GM21381 (cell line): ENCODE data around the gene DGKB.

Experiments used
- ATAC-seq: cut with Tn5 transposase; IDR thresholded peaks from one replicate; pipeline ENCODE4 v1.9.1; 2021; ENCODE audit warnings: mild to moderate bottlenecking, moderate library complexity; ENCODE audit not compliant: unreplicated experiment

The DGKB gene

DNA sequence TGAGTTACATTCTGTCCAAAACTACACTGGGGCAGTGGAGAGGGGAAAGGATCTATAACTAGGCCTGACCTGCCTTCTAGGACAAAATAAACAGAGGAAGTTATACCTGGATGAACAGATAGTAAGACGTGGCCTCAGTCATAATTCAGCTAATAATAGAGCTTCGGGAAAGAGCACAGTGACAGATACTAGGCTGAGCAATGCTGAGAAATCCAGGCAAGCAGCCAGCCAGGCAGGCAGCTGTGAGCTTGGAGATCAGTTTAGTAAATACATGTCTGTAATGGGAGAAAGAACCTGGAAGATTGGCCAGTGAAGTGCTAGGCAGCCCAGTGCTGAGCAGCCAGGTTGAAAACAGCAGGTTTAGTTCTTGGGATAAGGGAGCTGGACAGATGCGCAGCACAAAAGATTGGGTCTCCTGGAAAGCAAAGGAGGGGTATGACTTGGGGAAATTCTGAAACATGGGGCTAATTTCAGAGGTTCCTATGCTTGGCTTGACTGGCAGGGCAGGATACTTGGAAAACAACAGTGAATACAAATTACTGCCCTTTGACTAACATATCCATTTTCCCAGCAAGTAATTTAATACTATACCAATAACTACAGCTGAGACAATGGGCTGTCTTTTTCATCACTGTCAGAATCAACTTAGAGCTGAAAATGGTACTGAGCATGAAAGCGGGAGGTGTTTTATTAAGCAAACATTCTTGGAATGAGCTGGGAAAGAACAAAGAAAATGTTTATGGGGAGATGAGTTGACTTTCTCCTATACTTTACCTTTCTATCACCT lies 140.8 kb downstream of the DGKB start:
- ATAC-seq = no peak

DNA sequence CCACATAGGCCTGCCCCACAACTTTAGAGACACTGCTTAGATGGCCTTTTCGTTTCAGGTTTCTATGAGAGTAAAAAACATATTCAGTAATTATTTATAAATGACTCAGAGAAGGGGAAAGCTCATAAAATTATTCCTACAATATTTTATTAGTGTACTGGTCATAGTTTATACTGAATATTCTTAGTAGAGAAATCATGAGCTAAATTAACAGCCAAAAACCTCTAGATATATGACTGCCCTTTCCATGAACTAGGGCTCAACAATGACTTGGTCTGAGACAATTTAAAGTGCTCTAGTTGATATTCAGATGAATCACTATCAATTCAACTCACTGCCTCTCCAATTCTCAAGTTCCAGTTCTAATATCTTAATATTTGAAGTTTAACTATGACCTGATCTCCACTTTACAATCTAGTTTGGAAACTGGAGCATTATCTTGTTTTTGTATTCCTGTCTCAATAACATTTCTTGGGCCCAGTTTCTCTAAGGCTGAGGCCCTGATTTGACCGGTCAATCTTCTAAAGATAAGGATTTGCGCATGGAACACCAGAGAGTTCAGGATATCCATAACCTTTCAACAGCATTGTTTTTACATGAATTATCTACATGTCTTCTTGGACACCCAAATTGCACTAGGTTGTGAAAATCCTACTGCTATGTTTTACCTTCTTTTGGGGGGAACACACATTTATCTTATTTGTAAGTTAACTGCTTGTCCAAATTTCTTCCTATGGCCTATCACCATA lies 141.6 kb downstream of the DGKB start:
- no peak for ATAC-seq

DNA sequence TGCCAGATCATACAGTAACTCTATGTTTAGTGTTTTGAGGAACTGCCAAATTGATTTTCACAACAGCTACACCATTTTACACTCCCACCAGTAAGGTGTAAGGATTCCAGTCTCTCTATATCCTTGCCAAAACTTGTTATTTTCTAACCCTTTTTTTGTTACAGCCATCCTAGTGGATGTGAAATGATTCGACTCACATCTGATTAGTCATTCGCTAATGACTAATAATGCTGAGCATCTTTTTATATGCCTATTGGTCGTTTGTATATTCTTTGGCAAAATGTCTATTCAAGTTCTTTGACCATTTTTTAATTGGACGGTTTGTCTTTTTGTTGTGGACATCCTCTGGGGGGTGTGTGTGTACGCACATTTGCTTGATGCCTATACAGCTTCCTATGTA lies 142.8 kb downstream of the DGKB start:
- ATAC-seq = no peak

DNA sequence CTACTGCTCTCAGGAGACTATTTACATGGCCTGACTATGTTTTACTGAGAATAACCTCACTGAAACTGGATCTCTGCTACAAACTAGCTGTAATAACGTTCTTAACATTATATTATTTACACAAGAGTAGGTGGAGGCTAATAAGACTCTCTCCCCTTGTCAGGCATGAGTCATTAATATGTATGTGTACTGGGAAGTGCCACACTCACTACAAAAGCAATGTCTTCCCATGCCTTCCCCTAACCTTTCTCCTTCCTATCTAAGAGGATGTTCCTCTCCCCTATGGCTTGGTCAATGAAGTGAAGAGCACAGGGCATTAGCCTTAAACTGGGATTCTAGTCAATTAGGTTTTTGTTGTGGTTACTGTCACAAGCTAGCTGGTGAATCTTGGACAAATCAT lies 147.9 kb downstream of the DGKB start:
- ATAC-seq = no peak

DNA sequence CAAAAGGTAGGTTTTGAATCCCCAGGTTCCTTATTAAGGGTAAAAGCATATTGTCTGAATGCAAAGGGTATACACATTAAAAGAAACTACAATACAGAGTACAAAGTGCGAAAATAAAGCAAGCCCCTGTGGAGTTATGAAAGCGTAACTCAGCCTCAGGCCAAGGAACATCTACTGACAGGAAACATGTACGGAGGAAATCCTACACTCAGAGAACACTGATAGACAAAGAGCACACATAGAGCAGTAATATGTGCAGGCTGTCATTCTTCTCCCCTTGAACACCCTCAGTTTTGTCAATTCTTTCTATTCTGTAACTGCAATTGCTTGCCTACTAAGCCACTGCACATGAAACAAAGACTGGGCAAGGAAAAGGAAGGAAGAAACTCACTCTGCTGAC lies 150.2 kb downstream of the DGKB start:
- no peak for ATAC-seq

DNA sequence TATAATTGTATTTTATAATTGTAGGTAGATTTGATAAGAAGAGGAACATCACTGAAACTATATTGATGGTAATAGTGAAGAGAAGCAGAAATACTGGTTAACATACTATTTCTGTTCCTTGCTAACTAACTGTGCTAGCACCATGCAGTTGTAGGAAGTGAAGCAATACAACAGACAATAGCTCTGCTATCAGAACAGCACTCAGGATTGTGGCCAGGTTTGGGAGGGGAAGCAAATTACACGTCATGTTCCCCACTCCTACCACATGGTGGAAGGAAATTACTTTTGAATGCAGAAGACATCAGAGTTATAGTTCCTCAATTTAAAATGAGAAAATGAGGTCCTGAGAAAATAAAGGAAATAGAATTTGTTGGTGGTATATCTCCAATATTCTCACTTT lies 151.1 kb downstream of the DGKB start:
- no peak for ATAC-seq

DNA sequence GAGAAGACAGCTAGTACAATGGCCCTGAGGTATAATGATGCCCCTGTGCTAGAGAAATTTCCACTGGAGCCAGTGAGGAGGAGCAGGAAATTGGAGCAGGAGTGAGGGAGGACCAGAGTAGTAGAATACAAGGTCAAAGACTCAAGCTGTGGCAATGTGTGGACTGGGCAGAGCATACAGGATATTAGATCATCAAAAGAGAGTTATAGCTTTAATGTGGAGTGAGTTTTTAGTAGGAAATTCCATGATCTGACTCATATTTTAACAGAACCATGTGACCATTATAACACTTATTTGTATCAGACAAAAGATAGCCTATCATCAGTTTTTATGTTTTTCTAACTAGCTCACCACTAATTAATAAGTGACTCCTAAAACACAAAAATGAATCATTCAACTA lies 154.1 kb downstream of the DGKB start:
- ATAC-seq = no peak

DNA sequence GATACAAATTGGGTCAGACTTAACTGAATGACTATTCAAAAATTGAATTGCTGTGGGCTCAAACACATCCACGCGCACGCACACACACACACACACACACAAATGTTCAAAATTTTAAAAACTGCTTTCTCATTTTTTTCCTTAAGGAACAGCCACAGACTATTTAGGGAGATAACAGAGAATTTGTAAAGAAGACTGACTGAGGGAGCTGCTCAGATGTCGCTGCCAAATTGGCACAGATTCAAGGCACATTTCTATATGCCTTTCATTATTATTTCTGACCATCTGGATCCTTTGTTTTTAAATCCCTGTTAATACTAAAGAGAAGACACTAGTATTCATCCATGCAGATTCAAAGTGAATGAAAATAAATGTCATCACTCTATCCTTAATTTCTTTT lies 154.8 kb downstream of the DGKB start:
- no peak for ATAC-seq

DNA sequence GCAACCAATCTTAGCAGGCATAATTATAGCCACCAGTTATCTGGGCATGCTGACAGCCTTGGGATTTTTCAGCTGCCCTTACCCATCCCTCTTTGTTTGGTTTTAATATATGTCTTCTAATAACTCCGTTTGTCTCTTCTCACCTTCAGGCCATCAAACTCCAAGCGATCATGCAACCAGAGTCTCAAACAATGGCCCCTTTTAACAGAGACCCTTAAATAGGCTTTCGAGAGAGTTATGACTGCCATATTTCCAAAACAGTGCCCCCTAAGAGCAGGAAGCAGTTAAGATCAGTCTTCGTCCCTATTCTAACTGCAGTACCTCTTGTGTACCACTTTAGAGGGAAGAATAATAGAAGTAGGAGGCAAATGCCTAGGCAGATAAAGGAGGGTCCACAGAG lies 157.5 kb downstream of the DGKB start:
- ATAC-seq = no peak

DNA sequence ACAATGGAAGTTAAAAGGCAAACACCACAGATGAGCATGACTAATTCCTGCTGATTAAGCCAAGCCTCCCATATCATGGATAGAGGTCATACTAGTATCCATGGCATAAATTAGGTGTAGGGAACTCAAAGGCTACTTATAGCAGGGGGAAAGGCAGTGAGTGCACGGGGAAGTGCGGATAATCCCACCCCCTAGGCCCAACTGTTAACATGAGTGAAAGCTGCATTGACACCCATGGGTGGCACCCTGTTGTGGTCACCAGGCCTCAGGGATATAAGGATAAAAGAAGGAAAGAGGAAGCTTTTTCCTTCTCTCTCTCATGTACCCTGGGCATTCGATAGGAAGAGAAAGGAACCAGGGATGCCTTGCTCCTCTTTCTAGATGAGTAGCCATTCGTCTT lies 161.9 kb downstream of the DGKB start:
- ATAC-seq = no peak

DNA sequence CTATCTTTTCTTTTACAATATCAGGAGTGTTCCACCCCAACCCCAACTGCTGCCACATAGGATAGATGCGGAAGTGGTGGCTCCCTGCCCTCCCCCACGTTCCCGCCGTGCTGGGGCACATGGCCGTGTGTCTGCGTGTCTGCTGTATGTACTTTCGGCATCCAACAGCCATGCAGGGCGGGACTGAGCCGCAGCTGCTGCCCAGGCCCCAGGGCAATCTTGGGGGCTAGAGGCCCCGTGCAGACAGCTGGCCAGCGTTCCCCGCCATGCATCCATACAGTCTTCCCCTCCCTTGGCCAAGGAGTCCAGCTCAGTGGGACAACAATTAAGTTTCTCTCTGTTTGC lies 162.7 kb downstream of the DGKB start:
- no peak for ATAC-seq

DNA sequence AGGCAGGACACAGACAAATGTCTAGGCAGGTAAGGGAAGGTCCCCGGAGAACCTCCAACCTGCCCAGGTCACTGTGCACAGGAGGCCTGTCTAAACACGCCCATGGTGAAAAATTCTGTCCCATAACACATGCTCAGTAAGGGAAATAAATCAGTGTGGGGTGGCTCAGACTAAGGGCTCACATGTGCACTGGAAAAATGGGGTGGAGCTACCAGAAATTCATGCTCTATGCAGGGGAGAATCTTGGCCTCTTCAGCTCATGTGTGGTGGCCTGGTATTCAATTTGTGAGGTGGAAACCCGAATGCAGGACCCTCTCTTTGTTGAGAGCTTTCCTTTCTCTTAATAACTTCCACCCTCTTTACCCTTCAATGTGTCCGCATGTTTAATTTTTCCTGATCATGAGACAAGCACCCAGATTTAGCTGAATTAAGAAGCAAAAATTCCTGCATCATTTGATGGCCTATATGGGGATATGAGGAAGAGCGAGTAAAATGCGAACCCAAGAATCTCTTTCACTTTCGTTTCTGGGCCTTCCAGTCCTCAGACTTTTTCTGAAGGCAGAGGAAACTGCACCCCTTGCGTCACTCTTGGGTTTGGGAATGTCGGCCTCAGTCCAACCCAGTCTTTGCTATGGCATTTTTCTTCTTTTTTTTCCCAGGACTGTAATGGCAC lies 163.2 kb downstream of the DGKB start:
- ATAC-seq = no peak

DNA sequence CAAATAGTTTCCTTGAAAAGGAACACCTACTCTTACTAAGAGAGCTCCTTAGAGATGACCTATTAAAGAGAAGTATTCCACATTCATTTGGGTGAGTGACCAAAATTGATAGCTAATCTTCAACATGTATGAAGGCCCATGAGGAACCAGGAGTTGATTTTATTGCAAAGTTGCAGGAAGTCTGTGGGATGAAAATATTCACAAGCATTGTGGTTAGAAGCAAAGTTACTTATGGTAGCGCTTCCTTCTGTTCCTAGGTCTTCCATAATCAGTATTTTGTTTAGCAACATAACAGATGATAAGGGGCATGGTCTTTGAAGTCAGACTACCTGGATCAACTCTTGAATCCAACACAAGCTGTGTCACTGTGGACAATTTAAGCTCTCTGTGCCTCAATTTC lies 164.5 kb downstream of the DGKB start:
- ATAC-seq = no peak

DNA sequence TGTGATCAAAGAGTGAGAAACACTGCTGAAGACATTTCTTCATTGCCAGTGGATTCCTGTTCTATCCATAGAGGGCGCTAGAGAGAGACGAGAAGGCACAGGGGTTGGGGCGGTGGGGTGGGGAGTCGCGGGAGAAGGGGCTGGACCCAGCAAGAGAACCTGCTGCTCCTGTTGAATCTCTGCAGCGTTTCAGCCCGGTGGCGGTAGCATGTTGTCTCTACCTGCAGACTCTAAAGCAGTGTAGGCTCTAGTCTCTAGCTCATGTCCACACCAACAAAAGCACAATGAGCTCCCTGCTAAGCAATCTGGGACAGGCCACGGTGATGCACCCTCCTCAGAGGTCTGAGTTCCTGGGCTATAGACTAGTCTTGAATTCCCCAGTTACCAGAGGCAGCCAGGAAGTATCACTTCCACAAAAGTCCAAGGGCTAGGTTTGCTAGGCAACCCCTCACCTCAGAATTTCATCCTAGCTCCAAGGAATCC lies 167.7 kb downstream of the DGKB start:
- no peak for ATAC-seq

DNA sequence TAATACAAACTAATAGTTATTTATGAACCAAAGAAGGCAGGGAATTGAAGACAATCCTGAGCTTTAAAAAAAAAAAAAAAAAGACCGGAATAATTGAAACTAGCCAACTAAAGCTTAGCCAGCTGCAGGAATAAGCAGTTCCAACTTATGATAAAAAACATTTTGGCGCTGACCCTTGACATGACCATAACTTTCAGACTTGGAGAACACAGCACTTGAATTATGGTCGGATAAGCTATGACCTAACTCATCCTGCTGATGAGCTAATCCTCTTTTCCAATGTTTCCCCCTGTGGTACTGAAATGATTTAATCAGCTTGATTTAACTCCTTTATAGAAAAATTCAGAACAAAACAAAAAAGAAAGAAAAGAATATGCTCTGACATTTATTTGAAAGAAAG lies 181.8 kb downstream of the DGKB start:
- ATAC-seq = no peak

DNA sequence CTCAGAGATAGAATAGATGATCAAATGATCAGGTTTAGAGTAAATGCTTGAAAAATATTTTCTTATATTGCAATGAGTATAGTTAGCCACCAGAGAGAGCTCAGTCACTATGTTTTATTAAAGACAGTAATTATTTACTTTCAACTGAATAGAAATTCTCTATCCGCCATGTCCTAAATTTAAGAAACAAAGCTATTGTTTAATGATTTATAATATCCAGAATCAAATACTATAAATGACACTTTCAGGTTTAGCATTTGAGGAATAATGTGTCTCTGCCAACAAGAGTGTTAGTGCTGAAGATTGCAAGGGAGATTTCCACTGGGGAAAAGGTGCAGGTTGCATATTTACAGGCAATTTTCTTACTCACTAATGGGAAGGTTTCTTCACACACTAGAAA lies 184.7 kb downstream of the DGKB start:
- ATAC-seq = no peak

DNA sequence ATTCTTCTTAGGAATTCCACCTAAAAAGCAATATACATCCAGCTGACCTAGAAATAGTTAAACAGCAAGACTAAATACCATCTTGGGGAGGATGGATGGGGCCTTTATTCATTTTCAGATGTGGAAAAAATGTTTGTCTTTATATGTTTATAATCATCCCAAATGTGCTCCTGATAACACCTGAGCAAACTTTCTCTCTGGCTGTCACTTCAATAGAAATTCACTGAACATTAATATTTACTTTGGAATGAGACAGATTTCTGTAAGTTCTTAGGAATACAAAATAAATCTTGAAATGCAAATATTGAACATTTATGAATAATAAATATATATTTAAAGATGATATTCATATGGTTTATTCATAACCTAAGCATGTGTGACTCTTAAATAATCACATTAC lies 185.4 kb downstream of the DGKB start:
- ATAC-seq = no peak

DNA sequence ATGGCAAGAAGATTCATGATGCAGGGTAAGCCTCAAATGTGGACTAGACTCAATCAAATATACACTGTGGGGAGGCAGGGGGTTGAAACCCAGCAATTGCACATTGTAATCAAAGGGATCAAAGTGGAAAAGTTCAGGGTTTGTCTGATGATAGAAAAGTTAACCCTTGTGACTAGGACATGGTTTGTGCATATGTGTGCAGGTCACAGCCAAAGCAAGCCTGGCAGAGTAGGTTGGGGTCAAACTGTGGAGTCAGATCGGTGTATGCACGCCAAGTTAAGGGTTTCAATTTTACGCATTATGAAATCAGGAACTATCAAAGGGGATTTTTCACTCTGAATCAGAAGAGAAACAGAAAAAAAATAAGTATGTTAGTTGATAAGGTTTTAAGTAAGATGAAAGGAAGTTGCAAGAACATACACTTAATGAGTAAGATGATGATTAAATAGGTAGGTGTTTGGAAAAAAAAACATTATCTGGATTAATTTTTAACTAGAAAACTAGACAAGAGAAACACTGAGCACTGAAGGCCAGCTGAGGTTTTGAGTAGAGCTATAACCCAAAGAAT lies 188.3 kb downstream of the DGKB start:
- ATAC-seq = peak; percentile 99

DNA sequence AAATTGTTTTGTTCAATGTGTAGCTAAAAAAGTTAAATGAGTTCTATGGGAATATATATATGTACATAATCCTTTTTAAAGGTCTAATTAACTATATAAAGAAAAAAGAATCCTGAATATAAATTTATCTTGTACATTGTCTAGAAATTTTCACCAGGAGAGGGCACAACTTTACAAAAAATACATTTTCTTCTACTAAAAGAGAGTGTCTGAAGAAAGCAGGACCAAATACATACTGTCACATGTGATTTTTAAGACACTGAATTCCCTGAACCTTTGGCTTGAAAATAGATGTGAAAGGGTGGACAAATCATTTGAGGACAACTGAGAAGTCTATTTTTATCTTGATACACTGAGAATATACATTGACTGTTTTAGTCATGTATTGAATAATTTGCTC lies 204.3 kb downstream of the DGKB start:
- ATAC-seq = no peak

DNA sequence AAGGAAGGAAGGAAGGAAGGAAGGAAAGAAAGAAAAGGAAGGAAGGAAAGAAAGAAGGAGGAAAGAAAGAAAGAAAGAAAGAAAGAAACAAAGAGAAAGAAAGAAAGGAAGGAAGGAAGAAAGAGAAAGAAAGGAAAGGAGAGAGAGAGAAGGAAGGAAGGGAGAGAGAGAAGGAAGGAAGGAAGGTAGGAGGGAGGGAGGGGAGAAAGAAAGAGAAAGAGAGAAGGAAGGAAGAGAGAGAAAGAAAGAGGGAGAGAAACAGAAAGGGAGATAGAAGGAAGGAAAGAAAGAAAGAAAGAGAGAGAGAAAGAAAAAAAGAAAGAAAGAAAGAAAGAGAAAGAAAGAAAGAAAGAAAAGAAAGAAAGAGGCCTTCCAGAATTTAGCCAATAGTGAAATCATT lies 204.9 kb downstream of the DGKB start:
- ATAC-seq = no peak

DNA sequence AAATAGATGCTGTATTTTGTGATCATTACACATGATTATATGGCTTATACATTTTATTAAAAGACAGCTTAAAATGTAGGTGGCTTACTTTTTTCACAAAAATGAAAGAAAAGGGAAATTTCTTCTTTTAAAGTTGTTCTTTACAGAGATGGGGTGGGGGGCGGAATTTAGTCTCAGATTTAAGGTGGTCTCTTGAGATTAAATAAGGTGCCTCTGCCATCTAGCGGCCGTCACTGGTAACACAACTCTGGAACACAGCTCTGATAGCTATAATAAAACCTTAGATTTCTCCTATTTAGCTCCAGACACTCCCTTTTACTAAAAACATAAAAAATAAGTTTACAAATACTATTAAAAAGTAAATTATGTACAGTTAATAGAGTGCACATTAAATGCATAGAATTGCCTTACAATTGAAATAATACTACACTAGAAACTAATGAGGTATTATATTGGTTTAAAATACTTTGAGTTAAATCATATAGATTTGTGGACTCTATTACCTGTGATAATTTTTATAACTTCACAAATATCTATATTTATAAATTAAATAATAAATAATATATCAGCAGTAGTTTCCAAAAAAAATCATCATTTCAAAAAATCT lies 210.9 kb downstream of the DGKB start:
- ATAC-seq = peak; percentile 35
